ENCODE results near the gene GNRH2. TPM values are rescaled to one million over a fixed set of nuclear protein-coding genes. Genes with fewer than 3 reads are reported as not detected.

The GNRH2 gene
- total RNA-seq, 1 donor from 2014 or later: 1.6 TPM

DNA sequence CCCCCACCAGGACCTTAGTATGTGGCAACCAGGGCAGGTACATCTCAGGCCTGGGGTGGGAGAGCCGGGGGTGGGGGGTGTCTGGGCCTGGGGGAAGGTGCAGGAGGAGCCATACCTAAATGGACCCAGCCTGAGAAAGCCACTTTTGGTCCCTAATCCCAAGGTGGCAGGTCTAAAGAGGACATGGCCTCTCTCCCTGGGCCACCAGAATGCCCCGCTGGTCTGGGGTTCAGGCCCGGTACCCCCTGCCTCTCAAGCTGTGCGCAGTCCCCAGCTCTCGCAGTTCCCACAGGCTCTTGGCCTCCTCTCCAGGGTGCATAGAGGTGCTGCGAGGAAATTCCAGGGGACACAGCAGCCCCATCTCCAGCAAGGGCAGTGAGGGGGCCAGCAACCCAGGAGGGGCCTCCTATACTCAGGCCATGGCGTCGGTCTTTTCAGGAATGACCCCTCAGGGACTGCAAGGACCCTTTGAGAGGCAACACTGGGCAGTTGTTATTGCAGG is 42.2 kb downstream of the GNRH2 start:
- Mint-ChIP-seq H3K4me1 (no peaks in the 10 kb centered on the region), H3K9me3 (no peaks in the 10 kb centered on the region), H3K4me3 (no peak overlapping the region), H3K36me3 (no peaks in the 10 kb centered on the region), H3K27me3 (ENCODE audit: low read depth) (peaks cover 57% of the 10 kb centered on the region), H3K27ac (no peak overlapping the region)
- no peak for DNase-seq (ENCODE audit: low spot score in 2 of 2, unreplicated experiment in 2 of 2)
- no peak for TF ChIP-seq CTCF (IDR thresholded peaks at IDR 0.05; ENCODE audit: unreplicated experiment)

GRCh38 chr20:3088031-3088430 is 44.6 kb downstream of the GNRH2 start:
- DNase-seq (ENCODE audit: low spot score in 2 of 2, unreplicated experiment in 2 of 2): no peak
- Mint-ChIP-seq H3K36me3 (no peaks in the 10 kb centered on the region), H3K4me3 (no peak overlapping the region), H3K9me3 (no peaks in the 10 kb centered on the region), H3K4me1 (peaks cover 2% of the 10 kb centered on the region), H3K27me3 (ENCODE audit: low read depth) (peaks cover 40% of the 10 kb centered on the region), H3K27ac (no peak overlapping the region)
- TF ChIP-seq CTCF (IDR thresholded peaks at IDR 0.05; ENCODE audit: unreplicated experiment): no peak

GRCh38 chr20:3090565-3090964 is 47.1 kb downstream of the GNRH2 start:
- no peak for TF ChIP-seq CTCF (IDR thresholded peaks at IDR 0.05; ENCODE audit: unreplicated experiment)
- H3K36me3 Mint-ChIP-seq: no peaks in the 10 kb centered on the region
- no peak overlapping the region for H3K27ac Mint-ChIP-seq
- no peaks in the 10 kb centered on the region for H3K9me3 Mint-ChIP-seq
- H3K4me1 Mint-ChIP-seq: peaks cover 2% of the 10 kb centered on the region
- no peak for DNase-seq (ENCODE audit: low spot score in 2 of 2, unreplicated experiment in 2 of 2)
- H3K4me3 Mint-ChIP-seq: no peak overlapping the region
- H3K27me3 Mint-ChIP-seq (ENCODE audit: low read depth): peaks cover 17% of the 10 kb centered on the region

GRCh38 chr20:3092611-3093379 is 49.4 kb downstream of the GNRH2 start:
- Mint-ChIP-seq H3K36me3 (no peaks in the 10 kb centered on the region), H3K27me3 (ENCODE audit: low read depth) (peaks cover 17% of the 10 kb centered on the region), H3K27ac (peak overlapping the region; percentile 67), H3K4me1 (peaks cover 2% of the 10 kb centered on the region), H3K4me3 (peak overlapping the region; percentile 68), H3K9me3 (no peaks in the 10 kb centered on the region)
- DNase-seq (ENCODE audit: low spot score in 2 of 2, unreplicated experiment in 2 of 2): no peak
- no peak for TF ChIP-seq CTCF (IDR thresholded peaks at IDR 0.05; ENCODE audit: unreplicated experiment)

DNA sequence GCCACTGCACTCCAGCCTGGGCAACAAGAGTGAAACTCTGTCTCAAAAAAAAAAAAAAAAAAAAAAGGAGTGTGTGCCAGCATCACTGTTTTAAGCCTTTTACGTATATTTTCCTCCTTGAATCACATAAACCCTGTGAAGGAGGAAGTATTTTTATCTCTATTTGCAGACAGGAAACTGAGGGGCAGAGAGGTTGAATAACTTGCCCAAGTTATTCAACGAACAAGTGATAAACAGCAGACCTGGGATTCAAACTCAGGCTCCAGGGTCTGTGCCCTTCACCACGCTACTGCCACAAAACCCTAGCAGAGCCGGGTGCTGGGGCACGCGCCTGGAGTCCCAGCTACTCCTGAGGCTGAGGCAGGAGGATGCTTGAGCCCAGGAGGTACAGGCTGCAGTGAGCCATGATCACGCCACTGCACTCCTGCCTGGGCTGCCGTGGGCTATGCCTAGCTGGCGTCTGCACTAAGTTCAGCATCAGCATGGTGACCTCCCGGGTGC is 50.5 kb downstream of the GNRH2 start:
- Mint-ChIP-seq H3K27me3 (ENCODE audit: low read depth) (peaks cover 11% of the 10 kb centered on the region), H3K27ac (no peak overlapping the region), H3K36me3 (no peaks in the 10 kb centered on the region), H3K9me3 (no peaks in the 10 kb centered on the region), H3K4me3 (no peak overlapping the region), H3K4me1 (peaks cover 2% of the 10 kb centered on the region)
- TF ChIP-seq CTCF (IDR thresholded peaks at IDR 0.05; ENCODE audit: unreplicated experiment): no peak
- DNase-seq (ENCODE audit: low spot score in 2 of 2, unreplicated experiment in 2 of 2): no peak
